ENCODE data around the gene ALDH7A1.

DNA sequence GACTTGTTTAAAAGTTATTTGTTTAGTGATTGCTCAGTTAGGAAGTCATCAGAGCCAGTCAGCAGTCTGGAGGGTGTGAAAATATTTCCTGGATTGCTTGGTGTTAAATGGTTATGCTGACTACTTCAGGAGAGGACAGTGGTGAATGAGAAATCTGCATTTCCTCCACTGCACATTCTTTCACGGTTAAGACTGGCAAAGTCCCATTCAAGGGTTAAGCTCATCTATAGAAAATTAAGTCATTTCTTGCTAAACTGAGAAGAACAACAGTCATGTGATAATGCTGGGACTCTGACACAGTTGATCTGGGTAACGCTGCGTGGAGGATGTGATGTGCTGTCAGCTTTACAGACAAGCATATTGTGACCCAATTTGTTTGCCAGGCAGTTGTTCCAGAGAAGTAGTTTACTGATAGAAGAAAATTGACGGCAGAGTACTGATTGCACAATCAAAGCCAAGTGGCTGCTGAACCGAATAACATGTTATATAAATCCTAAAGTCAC lies 91.4 kb downstream of the ALDH7A1 start:
- TF ChIP-seq ZFP30 (CRISPR knock-in tag; IDR thresholded peaks at IDR 0.05) (no peak), ZFP3 (CRISPR knock-in tag; IDR thresholded peaks at IDR 0.05) (no peak), ARNTL (CRISPR knock-in tag; IDR thresholded peaks at IDR 0.05; ENCODE audit: borderline replicate concordance, low read depth) (no peak), ZNF8 (CRISPR knock-in tag; IDR thresholded peaks at IDR 0.05) (no peak), ESRRG (CRISPR knock-in tag; IDR thresholded peaks at IDR 0.05) (no peak), RARB (CRISPR knock-in tag; IDR thresholded peaks at IDR 0.05) (no peak), OSR1 (CRISPR knock-in tag; IDR thresholded peaks at IDR 0.05) (no peak), BACH2 (CRISPR knock-in tag; IDR thresholded peaks at IDR 0.05; ENCODE audit: borderline replicate concordance) (no peak), ISL1 (CRISPR knock-in tag; IDR thresholded peaks at IDR 0.05) (no peak), PPARA (CRISPR knock-in tag; IDR thresholded peaks at IDR 0.05; ENCODE audit: borderline replicate concordance) (no peak), ZNF70 (CRISPR knock-in tag; IDR thresholded peaks at IDR 0.05) (no peak), ZNF565 (CRISPR knock-in tag; conservative IDR thresholded peaks at IDR 0.05; ENCODE audit: low read depth) (no peak)

Measured in SK-N-SH treated with all-trans-retinoic acid at 6 μM for 48 hours (cell line).